RWPE2 (cell line): Measurements from ENCODE around the gene CYP24A1.

Source experiments
- ATAC-seq: fragments of 200-7000 bp; cut with Tn5 transposase; 3 replicates; pipeline ENCODE4 v1.9.1; 2021; ENCODE audit warnings: low read depth
- DNase-seq: peaks from one replicate; pipeline ENCODE4 v3.0.0-alpha.2; 2020; ENCODE audit warnings: low spot score
- H3K27ac ChIP-seq: fragments of 450-650 bp; 2 replicates; pipeline ENCODE4 v1.5.1; 2017; ENCODE audit warnings: mild to moderate bottlenecking; ENCODE audit not compliant: poor library complexity, severe bottlenecking
- H3K27me3 ChIP-seq: fragments of 250-450 bp; sonication (Bioruptor Pico); 2 replicates; pipeline ENCODE4 v1.5.1; 2021; ENCODE audit warnings: mild to moderate bottlenecking, moderate library complexity; ENCODE audit not compliant: insufficient read depth, poor library complexity, severe bottlenecking
- H3K36me3 ChIP-seq: fragments of 250-450 bp; sonication (Bioruptor Pico); 2 replicates; pipeline ENCODE4 v1.5.1; 2020; ENCODE audit warnings: low read depth, mild to moderate bottlenecking, moderate library complexity
- H3K4me1 ChIP-seq: fragments of 250-450 bp; sonication (Bioruptor Pico); 2 replicates; pipeline ENCODE4 v1.5.1; 2021; ENCODE audit warnings: mild to moderate bottlenecking, moderate library complexity; ENCODE audit not compliant: insufficient read depth, poor library complexity, severe bottlenecking
- H3K4me3 ChIP-seq: fragments of 250-450 bp; sonication (Bioruptor Pico); 2 replicates; pipeline ENCODE4 v1.5.1; 2021; ENCODE audit warnings: mild to moderate bottlenecking, moderate library complexity; ENCODE audit not compliant: severe bottlenecking
- H3K9me3 ChIP-seq: fragments of 250-450 bp; sonication (Bioruptor Pico); 2 replicates; pipeline ENCODE4 v1.5.1; 2021; ENCODE audit warnings: mild to moderate bottlenecking, moderate library complexity; ENCODE audit not compliant: severe bottlenecking
- CTCF ChIP-seq: fragments of 450-650 bp; IDR thresholded peaks from one replicate; pipeline ENCODE4 v1.5.1; 2017; ENCODE audit warnings: mild to moderate bottlenecking, moderate library complexity; ENCODE audit not compliant: poor library complexity, severe bottlenecking

CYP24A1 gene

GRCh38 chr20:54140927-54141566, 32.7 kb downstream of the CYP24A1 start:
- peaks cover 5% of the 10 kb centered on the region for H3K9me3 ChIP-seq
- TF ChIP-seq CTCF, result no peak
- no peaks in the 10 kb centered on the region for H3K27me3 ChIP-seq
- no peaks in the 10 kb centered on the region for H3K36me3 ChIP-seq
- DNase-seq (no peak), ATAC-seq (peak; percentile 93)
- H3K4me3 ChIP-seq, result no peak overlapping the region
- H3K27ac ChIP-seq, result peak overlapping the region; percentile 98
- peaks cover 25% of the 10 kb centered on the region for H3K4me1 ChIP-seq

- ATAC-seq, result peak; percentile 31
Measured at GRCh38 chr20:54140486-54140885, 33.3 kb downstream of the CYP24A1 start.

DNA sequence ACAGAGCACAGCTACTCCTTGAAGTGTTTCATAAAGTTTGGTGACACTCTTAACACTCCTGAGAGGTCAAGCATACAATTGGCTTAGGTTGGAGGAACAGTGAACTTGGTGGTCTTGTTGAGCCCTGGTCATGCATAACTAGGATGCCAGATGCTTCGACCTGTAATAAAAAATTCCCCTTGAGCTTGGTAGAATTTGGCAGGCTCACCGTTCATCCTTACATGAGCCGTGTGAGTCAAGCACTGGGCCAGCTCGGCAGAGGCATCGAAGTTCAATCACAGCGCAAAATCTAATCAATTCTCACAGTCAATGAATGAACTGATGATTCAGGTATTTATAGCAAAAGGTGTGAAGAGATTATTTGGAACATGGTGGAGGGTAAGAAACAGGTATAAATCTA, 33.7 kb downstream of the CYP24A1 start:
- Histone ChIP-seq H3K4me3 (no peak overlapping the region), H3K4me1 (peaks cover 25% of the 10 kb centered on the region), H3K36me3 (no peaks in the 10 kb centered on the region), H3K27ac (peak overlapping the region; percentile 98), H3K9me3 (peaks cover 5% of the 10 kb centered on the region), H3K27me3 (no peaks in the 10 kb centered on the region)
- no peak for TF ChIP-seq CTCF
- DNase-seq (no peak), ATAC-seq (no peak)

More at GRCh38 chr20:54140486-54140885, 33.3 kb downstream of the CYP24A1 start:
- no peak for DNase-seq
- peaks cover 25% of the 10 kb centered on the region for H3K4me1 ChIP-seq
- peak overlapping the region; percentile 98 for H3K27ac ChIP-seq
- no peak for TF ChIP-seq CTCF
- peaks cover 5% of the 10 kb centered on the region for H3K9me3 ChIP-seq
- no peaks in the 10 kb centered on the region for H3K27me3 ChIP-seq
- no peak overlapping the region for H3K4me3 ChIP-seq
- no peaks in the 10 kb centered on the region for H3K36me3 ChIP-seq

- DNase-seq (no peak), ATAC-seq (no peak)
- no peak overlapping the region for H3K4me3 ChIP-seq
- peaks cover 5% of the 10 kb centered on the region for H3K9me3 ChIP-seq
- TF ChIP-seq CTCF, result no peak
- H3K36me3 ChIP-seq, result no peaks in the 10 kb centered on the region
- H3K4me1 ChIP-seq, result peaks cover 34% of the 10 kb centered on the region
- H3K27me3 ChIP-seq, result no peaks in the 10 kb centered on the region
- H3K27ac ChIP-seq, result peak overlapping the region; percentile 98
Measured at GRCh38 chr20:54139188-54139587, 34.6 kb downstream of the CYP24A1 start.

GRCh38 chr20:54138427-54138826, 35.4 kb downstream of the CYP24A1 start:
- no peak overlapping the region for H3K4me3 ChIP-seq
- TF ChIP-seq CTCF, result no peak
- no peak for ATAC-seq
- H3K27me3 ChIP-seq, result no peaks in the 10 kb centered on the region
- H3K9me3 ChIP-seq, result peaks cover 5% of the 10 kb centered on the region
- peak overlapping the region; percentile 98 for H3K27ac ChIP-seq
- peaks cover 42% of the 10 kb centered on the region for H3K4me1 ChIP-seq
- H3K36me3 ChIP-seq, result no peaks in the 10 kb centered on the region
- no peak for DNase-seq
